GM10847 (cell line): ENCODE data around the gene IFT80.

Source experiments
- POLR2A ChIP-seq: IDR thresholded peaks from 2 replicates; pipeline ENCODE4 v1.6.1; 2011; ENCODE audit not compliant: insufficient read length; ENCODE audit errors: extremely low read depth

The IFT80 gene

DNA sequence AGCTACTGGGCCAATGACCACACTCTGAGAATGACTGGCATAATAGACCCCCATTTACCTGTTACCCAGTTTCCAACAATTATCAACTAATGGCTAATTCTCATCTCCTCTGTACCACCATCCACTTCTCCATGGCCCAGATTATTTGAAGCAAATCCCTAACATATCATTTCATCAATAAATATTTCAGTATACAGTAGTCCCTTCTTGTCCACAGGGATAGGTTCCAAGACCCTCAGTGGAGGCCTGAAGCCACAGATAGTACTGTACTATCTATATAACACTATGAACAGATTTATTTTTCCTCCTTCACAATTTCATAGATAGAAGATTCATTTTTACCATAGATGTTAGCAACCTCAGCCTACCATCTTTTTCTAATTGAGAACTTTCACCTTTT, 68.3 kb downstream of the IFT80 start:
- TF ChIP-seq POLR2A, result no peak

DNA sequence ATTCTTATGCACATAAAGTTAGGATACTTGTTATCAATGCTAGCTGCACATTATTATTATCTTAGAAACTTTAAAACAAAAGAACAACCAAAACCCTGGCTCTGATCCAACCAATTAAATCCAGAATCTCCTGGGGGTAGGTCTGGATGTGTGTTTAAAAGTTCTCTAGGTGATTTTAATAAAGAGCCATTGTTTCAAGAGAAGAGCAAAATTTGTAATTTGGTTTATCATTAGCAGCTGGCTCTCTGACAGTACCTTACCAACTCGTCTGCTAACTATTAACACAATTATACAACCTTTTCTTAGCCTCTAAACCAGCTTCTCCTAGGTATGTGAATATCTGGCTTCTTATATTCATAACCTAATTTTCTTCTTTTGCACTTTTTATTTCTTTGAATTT, 68.9 kb downstream of the IFT80 start:
- no peak for TF ChIP-seq POLR2A

DNA sequence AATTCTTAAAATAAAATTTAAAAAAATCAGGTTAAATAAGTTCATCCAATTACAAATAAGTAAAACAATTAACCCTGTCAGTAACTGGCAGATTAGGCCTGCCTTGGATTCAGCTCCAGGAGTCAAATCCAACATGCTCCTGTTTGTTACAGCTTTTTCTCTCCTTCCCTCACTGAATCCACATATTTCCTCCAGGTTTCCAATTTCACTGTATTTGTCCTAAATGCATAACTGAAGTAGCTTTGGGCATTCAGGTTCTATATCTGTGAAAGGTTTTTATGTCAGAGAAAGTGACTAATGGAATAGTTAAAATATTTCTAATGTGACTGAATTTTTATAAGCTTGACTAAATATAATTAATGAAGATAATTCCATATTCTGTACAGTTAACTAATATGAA, 79.7 kb downstream of the IFT80 start:
- no peak for TF ChIP-seq POLR2A

DNA sequence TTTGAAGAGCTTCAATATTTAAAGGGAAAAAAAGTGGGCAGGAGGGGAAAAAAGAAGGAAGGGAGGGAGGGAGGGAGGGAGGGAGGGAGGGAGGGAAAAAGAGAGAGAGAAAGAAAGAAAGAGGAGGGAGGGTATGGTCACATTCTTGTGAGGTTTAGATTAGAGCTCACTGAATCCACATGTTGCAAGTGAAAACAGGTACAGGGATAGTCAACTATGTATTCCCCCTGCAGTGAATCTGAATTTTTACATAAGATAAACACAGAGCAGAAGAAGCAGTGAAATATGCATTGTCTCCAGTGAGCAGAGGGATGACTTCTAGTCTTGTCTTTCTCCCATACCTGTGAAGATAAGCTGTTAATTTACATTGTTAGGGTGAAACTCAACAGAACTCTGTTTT, 84.0 kb downstream of the IFT80 start:
- no peak for TF ChIP-seq POLR2A

DNA sequence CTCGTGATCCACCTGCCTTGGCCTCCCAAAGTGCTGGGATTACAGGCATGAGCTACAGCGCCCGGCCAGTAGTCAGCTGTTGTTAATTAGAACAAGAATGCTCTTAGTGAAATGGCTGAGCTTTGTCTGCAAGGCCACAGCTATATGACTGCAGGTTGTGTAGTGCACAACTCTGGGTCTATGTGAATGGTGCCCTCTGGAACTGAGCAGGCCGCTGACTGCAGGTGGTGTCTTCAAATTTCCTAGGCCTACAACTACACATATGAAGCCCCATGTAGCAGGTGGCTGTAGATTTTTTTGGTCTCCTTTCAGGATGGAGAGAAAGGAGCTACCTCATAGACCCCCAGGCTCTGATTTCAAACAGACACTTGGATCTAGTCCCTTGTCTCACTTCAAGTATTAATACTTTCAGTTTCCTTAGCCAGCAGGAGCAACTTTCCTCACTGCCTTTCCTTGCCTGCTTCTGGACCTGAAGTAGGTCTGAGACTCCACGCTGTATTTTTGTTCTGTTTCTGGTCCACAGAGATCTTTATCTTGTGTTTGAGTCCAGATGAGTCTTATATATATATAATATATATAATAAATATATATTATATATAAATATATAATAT, 86.9 kb downstream of the IFT80 start:
- no peak for TF ChIP-seq POLR2A

DNA sequence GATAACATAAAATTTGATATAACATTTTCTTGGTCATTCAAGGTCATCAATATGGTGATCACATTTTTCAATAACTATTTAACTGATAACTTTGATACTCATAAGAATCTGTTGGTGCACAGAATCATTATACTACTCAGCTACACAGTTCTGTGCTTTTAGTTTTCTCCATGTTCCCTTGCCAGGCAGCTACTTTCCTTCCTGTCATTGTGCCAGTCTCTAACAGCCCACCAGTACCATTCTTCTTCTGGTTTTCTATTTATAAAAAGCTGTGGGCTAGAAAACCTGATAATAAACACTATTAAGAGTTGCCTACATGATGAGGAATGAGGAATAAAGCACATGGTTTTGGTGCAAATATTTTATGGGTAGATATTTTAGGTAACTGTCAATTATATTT, 96.2 kb downstream of the IFT80 start:
- no peak for TF ChIP-seq POLR2A

DNA sequence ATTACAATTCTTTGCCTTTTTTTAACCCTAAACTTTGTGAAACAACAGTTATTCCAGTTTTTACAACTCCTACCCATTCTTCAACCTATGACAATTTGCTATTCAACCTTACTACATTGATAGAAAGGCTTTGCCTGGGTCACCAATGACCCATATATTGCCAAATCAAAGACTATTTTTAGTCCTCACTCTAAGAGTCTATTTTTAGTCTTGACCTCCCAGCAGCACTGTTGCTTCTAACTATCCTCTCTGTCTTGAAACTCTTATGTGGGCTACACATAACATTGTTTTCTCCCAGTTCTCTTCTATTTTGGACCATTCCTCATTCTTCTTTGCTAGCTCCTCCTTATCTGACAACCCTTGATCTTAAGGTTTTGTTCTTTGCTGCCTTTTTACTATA, 102.4 kb downstream of the IFT80 start:
- TF ChIP-seq POLR2A, result no peak

DNA sequence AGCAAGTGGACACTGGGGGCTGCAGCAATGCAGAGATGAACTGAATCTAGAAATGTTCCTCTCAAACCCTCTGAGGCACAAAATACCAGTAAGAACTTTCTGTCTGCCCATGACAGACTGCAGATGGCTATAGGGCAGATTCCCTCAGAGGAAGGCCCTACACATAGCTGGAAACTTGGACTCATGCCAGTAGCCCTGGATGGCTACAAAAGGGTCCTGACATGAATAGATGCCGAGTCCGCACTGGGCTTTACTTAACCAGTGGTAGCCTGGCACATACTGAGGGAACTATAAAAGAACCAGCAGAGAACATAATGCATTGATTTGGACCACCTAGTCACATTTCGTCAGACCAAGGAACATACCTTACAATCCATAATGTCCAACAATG, 107.1 kb downstream of the IFT80 start:
- TF ChIP-seq POLR2A, result no peak

DNA sequence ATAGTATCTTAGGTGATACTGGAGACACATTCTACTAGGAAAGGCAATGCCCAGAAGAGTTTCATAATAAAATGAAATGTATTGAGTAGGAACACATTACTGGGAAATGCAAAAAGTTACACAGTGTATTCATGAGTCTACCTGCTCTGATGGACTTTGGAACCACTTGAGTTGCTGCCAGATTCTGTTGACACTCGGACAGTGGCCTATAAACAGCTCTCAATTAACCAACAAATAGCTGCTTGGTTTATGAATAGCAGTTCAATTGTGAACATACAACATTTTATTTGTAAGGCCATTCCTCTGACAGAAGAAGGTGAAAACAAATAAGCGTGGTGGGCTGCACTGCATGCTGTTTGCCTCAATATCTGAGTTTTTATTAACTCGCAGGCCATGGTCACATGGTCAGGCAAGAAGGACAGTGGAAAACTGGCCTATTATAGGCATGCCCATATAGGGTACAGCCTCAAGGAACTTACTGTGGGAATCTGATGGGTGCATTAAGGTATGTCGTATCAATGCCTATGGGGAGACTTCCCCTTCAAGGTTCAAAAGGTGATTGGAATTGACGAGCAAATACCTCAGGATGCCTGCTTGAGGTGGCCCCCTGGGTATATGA, 107.6 kb downstream of the IFT80 start:
- no peak for TF ChIP-seq POLR2A

DNA sequence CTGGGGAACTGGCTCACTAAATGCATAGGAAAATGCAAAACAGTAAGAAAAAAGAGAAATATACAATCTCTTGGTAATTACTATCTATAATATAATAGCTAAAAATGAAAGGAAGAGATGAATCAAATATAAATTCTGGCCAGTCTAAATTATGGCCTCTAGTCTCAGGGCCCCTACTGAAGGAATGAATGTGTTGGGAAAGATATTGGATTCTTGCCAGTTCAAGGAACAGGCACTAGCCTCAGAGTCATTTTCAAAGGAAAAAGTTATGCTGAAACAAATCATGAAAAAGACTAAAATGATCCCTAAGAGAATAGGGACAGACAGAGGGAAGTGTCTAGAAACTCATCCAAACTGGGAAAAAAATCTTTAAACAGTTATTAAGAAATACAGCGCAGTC, 111.4 kb downstream of the IFT80 start:
- TF ChIP-seq POLR2A, result no peak

DNA sequence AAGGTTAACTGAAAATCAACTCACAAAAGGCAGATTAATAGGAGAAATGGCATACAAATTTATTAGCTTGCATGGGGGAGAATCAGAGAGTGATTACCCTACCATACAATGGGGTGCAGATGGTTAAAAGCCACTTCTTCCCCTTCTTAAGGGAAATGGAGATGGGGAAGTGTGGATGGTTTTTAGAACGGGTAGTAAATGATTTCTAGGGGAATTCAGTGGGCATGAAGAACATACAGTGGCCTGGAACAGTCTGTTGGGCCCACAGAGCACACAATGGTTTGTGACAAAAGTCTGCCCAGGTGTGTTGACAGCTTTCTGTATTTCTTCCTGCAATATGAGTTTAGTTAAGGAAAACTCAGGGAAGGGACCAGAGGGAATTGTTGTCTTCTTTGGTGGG, 112.8 kb downstream of the IFT80 start:
- no peak for TF ChIP-seq POLR2A

DNA sequence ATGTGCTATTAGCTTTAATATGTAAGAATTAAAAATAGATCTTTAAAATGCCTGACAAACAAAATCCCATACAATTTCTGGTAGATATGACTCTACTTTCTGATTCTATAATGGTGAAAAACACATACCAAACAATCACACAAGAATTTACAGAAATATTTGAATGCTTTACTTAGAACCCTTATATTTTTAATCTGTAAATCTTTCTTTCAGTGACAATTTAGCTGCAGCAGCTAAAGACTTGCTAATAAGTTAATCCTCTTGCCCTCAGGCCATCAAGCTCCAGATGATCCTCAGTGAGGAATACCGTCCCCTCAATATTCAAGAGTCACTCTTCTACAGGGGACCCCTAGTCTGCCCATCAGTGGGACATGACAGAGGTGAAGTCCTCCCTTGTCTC, 118.2 kb downstream of the IFT80 start:
- no peak for TF ChIP-seq POLR2A

DNA sequence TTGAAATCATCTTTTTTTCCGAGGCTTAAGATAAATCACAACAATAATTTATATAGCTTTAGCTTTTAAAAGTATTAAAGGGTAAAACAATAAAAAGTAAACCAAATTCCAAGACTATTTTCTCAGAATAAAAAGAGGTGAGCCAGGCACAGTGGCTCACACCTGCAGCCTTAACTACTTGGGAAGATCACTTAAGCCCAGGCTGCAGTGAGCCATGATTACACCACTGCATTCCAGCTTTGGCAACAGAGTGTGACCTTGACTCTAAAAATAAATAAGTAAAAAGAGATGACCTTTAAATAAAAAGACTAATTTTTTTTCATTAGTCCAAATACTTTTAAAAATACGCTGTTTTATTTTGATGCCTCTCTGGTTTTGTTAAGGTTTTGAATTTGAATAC, 119.4 kb downstream of the IFT80 start:
- no peak for TF ChIP-seq POLR2A

DNA sequence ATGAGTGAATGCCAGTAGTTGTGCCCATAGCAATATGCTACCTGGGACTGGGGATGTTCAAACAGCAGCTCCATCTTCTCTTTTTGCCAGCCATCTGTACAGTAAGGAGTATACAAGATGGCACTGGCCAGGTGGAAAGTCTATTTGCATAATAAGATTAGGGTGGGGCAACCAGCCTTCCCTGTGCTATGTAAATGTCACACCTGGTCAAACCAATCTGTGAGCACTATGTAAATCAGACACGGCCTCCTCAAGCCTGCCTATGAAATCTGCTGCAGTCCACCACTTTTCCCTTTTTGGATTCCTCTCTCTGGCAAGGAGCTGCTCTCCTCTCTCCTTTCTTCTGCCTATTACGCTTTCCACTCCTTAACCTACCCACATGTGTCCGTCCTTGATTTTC, 120.8 kb downstream of the IFT80 start:
- no peak for TF ChIP-seq POLR2A

DNA sequence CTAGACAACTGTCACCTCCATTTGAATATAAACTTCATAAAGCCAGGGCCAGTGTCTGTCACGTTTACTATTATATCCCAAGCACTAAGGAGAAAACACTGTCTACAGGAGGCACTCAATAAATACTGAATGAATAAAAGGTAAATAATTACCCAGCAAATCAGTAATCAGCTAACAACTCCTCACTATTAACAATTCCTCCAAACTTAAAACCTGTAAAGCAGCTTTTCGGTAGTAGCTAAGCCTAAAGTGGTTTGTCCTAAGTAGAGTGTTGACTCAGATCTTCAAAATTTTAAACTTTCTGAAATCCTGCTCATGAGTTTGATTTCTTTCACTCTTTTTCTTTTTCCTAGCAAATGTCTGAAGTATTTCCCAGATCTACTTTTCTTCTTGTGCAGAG, 133.9 kb downstream of the IFT80 start:
- no peak for TF ChIP-seq POLR2A

DNA sequence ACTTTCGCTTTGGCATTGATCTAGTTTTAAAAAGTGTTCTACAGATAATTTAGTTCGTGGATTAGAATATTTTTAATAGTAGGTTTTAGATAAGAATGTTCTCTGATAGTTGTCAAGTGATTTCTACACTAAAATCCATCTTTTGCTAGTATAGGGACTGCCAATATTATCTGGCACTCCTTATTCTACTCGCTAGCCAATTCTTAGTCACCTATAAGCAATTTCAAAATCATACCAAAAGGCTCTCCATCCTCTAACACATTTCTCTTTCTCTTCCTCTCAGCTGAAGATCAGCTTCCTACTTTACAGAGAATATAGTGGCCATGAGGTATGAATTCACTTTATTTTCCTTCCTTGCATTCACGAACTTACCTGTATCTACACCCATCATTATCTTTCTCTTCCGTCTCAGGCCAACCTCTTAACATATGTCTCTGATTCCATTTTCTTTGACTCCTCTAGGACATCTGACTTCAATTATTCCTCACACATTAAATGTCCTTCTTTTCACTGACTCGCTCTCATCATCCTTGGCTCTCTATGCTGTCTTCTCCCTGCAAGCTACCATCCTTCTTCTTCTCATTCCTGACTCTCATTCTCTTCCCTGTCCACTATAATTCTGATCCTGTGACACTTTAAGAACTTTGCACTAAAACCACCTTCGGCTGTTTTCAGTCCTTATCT, 138.3 kb downstream of the IFT80 start:
- no peak for TF ChIP-seq POLR2A

DNA sequence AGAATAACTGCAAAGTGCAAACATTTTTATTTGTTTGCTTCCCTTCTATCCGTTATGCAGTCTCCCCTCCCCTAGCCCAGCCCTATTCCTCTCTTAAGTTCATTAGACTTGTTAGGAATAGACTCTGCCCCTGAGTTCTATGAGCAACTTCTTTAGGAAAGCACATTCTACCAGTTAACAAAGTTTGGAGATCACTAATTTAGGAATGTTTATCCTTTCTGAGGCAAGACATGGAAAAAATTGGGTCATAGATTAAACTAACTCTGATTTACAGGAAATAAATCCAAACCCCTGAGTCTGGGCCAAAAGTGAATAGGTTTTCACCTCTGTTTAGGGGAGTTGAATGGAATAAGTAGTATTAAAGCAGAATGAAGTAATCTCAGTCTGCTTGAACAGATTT, 139.4 kb downstream of the IFT80 start:
- TF ChIP-seq POLR2A, result no peak
